Fibroblast of pulmonary artery (primary cell): Measurements from ENCODE around the gene MIA.
A peak's percentile ranks its signal among the peaks of the same experiment; 100 is the strongest.

Source experiments
- DNase-seq: peaks from one replicate; pipeline ENCODE4 v3.0.0-alpha.2; 2010; ENCODE audit warnings: low read depth
- H3K4me3 ChIP-seq: replicated peaks from 2 replicates; pipeline ENCODE4 v1.5.1; 2011; ENCODE audit warnings: low read depth, mild to moderate bottlenecking, control low read depth, low read length, moderate library complexity
- TF ChIP-seq, protein P1 (sequence below): IDR thresholded peaks from 2 replicates; pipeline ENCODE4 v1.5.1; 2011; ENCODE audit warnings: mild to moderate bottlenecking, control low read depth, low read length, inconsistent platforms; ENCODE audit errors: missing control alignments

The MIA gene

DNA sequence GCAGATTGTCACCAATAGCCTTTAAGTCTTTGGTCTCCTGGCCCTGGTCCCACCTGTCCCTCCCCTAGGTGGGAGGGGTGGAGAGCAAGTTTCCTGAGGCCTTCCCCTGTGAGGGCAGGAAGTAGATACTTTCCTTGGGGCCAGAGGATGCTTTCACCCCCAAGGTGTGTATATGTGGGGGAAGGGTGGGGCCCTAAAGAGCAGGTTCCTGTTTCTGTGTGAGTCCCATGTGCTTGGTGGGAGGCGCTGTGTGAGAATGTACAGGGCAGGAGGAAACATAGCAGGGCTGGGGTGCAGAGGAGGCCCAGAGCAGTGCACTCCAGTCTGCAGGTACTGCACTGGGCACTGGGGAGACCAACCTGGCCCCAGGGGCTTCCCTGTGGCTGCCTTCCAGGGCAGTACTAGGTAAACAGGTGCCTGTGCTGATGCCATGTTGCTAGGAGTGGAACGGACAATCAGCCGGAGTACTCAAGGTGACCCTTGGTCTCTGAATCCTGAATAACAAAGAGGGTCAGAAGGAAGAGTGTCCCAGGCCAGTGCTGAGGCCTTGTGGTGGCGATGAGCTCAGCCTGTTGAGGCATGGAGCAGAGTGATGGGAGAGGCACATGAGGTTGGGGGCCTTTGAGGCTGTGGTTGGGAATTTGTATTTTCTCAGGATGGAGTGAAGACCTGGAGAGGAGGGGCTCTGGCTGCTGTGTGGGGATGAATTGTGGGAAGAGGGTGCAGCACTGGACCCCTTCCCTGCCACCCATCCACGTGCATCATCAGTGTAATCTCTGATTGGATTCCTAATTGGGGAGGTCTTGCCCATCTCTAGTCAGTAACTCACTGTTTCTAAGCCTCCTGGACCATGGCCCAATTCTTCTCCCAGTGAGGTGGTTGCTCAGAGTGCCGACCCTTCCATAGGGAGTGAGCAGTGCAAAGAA is 28.8 kb downstream of the MIA start:
- DNase-seq, result no peak
- peak overlapping the region; percentile 53 for H3K4me3 ChIP-seq

DNA sequence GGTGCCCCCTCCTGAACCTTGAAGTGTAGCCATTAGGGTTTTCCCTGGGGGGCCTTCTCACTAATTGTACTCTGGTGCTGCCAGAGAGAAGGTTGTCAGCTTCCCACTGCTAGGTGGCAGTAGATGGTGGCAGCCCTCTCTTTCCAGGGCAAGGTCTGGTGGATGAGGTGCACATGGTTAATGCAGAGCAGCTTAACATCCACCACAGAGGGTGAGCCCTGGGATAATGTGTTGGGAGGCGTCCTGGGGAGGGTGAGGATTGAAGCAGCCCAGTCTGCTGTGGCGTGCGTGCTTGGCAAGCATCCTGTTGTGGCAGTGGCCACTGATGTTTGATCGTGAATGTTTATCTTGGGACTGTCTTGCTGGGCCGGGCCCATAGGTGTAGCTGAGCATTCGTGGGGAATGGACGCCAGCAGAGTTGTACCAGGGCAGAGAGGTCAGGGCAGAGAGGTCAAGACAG is 29.5 kb downstream of the MIA start:
- DNase-seq, result no peak
- H3K4me3 ChIP-seq, result no peak overlapping the region
- TF ChIP-seq, protein P1, sequence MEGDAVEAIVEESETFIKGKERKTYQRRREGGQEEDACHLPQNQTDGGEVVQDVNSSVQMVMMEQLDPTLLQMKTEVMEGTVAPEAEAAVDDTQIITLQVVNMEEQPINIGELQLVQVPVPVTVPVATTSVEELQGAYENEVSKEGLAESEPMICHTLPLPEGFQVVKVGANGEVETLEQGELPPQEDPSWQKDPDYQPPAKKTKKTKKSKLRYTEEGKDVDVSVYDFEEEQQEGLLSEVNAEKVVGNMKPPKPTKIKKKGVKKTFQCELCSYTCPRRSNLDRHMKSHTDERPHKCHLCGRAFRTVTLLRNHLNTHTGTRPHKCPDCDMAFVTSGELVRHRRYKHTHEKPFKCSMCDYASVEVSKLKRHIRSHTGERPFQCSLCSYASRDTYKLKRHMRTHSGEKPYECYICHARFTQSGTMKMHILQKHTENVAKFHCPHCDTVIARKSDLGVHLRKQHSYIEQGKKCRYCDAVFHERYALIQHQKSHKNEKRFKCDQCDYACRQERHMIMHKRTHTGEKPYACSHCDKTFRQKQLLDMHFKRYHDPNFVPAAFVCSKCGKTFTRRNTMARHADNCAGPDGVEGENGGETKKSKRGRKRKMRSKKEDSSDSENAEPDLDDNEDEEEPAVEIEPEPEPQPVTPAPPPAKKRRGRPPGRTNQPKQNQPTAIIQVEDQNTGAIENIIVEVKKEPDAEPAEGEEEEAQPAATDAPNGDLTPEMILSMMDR, result peak; percentile 11

More for the DNA sequence above, 28.8 kb downstream of the MIA start:
- TF ChIP-seq, protein P1, result no peak

DNA sequence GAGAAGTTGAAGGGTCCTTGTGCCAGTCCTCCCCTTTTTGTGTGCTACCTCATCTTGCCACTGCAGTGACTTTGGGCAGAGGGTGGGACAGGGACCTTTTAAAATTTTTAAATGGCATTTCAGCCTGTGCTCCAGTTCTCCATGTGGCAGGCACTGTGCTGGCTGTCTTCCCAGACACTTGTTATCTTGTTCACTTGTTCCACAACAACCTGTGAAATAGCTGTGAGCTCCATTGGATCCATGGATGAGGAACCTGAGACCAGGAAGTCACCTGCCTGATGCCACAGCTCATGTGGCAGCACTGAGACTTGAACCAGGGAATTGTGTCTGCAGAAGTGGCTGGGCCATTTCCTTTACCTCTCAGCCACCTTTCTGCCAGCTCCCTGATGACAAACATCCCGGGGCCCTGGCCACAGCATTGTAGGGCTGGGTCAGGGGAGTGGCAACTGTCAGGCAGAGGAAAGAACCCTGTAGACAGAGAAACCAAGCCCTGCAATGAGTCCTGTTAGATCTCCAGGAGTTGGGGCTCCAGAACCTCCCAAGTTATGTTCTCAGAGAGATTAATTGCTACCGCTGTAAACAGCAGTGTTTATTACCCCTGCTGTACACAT is 30.0 kb downstream of the MIA start:
- TF ChIP-seq, protein P1, result no peak
- H3K4me3 ChIP-seq, result no peak overlapping the region
- DNase-seq, result no peak

DNA sequence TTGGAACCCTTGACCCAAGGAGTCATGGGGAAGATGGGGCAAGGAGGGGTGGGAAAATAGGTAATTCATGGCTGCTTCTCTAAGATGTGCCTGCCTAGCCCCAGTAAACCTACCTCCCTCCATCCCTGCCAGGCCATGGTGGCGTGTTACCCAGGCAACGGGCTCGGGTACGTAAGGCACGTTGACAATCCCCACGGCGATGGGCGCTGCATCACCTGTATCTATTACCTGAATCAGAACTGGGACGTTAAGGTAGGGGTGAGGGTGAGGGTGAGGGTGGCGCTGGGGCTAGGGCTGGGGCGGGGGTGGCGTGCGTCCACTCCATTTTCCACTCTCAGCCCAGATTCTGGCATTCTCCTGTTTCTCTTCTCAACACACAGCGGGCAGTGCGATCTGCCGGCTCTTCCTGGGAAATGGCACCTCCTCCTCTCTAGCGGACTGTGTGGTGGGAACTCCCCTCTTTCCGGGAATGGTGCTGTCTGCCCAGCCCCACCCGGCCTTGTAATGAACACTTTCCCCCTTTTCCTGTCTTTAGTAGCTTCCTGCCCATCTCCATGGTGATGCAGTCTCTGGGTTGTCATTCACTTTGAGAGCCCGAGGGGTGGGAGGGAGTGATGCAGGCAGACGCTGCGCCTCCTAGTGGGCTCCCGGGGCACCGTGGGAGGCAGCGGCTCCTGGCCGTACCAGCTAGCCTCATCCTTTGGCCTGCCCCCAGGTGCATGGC is 31.3 kb downstream of the MIA start:
- TF ChIP-seq, protein P1, result peak; percentile 91
- peak overlapping the region; percentile 5 for H3K4me3 ChIP-seq
- DNase-seq, result peak; percentile 99

DNA sequence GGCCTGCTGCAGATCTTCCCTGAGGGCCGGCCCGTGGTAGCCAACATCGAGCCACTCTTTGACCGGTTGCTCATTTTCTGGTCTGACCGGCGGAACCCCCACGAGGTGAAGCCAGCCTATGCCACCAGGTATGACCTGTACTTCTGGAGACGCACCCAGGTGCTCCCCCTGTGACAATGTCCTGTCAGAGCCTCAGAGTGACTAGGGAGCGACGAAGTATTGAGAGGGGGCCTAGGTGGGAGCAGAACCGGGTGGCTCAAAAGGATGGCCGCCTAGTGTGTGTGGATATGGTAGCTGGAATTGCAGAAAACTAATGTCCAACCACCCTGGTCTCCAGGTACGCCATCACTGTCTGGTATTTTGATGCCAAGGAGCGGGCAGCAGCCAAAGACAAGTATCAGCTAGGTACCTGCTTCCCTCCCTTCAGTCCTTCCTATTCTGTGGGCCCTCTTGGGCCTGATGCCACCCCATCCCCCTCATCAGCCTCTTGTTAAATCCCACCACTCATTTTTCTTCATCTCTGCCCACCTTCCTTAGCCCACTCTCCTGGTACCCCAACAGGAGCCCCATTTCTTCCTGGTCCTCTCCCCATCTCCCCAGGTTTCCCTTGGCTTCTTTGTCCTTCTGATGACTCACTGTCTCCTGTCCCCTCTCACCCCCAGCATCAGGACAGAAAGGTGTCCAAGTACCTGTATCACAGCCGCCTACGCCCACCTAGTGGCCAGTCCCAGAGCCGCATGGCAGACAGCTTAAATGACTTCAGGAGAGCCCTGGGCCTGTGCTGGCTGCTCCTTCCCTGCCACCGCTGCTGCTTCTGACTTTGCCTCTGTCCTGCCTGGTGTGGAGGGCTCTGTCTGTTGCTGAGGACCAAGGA is 32.1 kb downstream of the MIA start:
- H3K4me3 ChIP-seq, result peak overlapping the region; percentile 5
- no peak for DNase-seq
- TF ChIP-seq, protein P1, result peak; percentile 28

DNA sequence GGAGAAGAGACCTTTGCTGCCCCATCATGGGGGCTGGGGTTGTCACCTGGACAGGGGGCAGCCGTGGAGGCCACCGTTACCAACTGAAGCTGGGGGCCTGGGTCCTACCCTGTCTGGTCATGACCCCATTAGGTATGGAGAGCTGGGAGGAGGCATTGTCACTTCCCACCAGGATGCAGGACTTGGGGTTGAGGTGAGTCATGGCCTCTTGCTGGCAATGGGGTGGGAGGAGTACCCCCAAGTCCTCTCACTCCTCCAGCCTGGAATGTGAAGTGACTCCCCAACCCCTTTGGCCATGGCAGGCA is 32.7 kb downstream of the MIA start:
- TF ChIP-seq, protein P1, result no peak
- no peak for DNase-seq

More for the DNA sequence above, 32.7 kb downstream of the MIA start:
- no peak overlapping the region for H3K4me3 ChIP-seq
